Measurements from ENCODE around the gene NECTIN4.
A peak's percentile ranks its signal among the peaks of the same experiment; 100 is the strongest.
"Not testable (repeated sequence)": the region's sequence is repeated elsewhere in the genome, so short reads cannot be mapped to it uniquely, and the experiment has no call there.

NECTIN4 gene

DNA sequence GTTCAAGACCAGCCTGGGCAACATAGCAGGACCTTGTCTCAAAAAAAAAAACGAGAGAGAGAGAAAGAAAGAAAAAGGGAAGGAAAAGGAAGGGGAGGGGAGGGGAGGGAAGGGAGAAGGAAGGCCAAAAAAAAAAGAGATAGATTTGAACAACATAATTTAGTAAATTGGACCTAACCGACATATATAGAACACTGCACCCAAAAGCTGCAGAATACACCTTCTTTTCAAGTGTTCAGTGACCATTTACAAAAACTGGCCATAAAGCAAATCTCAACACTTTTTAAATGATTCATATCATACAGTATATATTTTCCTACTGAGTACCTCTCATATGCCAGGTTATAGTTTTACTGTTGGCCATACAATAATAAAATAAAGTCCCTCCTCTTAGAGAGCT is 57.5 kb downstream of the NECTIN4 start:
- no peak overlapping the region for H3K4me3 ChIP-seq (replicated peaks in 1 of 2; ENCODE audit: low read depth in 2 of 2, low read length in 2 of 2)
- DNase-seq (ENCODE audit: low read depth in 2 of 2) = no peak
- TF ChIP-seq, protein P1, sequence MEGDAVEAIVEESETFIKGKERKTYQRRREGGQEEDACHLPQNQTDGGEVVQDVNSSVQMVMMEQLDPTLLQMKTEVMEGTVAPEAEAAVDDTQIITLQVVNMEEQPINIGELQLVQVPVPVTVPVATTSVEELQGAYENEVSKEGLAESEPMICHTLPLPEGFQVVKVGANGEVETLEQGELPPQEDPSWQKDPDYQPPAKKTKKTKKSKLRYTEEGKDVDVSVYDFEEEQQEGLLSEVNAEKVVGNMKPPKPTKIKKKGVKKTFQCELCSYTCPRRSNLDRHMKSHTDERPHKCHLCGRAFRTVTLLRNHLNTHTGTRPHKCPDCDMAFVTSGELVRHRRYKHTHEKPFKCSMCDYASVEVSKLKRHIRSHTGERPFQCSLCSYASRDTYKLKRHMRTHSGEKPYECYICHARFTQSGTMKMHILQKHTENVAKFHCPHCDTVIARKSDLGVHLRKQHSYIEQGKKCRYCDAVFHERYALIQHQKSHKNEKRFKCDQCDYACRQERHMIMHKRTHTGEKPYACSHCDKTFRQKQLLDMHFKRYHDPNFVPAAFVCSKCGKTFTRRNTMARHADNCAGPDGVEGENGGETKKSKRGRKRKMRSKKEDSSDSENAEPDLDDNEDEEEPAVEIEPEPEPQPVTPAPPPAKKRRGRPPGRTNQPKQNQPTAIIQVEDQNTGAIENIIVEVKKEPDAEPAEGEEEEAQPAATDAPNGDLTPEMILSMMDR (IDR thresholded peaks at IDR 0.05; ENCODE audit: low read depth, low read length) = no peak

- not testable (repeated sequence) for DNase-seq (ENCODE audit: low read depth in 2 of 2); H3K4me3 ChIP-seq (replicated peaks in 1 of 2; ENCODE audit: low read depth in 2 of 2, low read length in 2 of 2)
These were observed 59.9 kb downstream of the NECTIN4 start for GRCh38 chr1:161029466-161029865.

DNA sequence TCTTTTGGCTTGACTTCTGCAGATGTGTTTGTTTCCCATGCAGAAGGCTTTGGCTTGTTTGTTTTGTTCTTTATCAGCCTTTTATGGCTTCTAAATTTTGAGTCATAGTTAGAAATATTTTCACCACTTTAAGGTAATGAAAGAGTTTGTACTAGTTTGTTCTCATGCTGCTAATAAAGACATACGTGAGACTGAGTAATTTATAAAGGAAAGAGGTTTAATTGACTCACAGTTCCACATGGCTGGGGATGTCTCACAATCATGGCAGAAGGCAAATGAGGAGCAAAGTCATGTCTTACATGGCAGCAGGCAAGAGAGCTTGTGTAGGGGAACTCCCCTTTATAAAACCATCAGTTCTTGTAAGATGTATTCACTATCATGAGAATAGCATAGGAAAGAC is 62.4 kb downstream of the NECTIN4 start:
- DNase-seq (ENCODE audit: low read depth in 2 of 2); H3K4me3 ChIP-seq (replicated peaks in 1 of 2; ENCODE audit: low read depth in 2 of 2, low read length in 2 of 2): not testable (repeated sequence)

GRCh38 chr1:161022432-161022831 is 66.9 kb downstream of the NECTIN4 start:
- DNase-seq (ENCODE audit: low read depth in 2 of 2); H3K4me3 ChIP-seq (replicated peaks in 1 of 2; ENCODE audit: low read depth in 2 of 2, low read length in 2 of 2): not testable (repeated sequence)

- DNase-seq (ENCODE audit: low read depth in 2 of 2) = peak in 1 of 2 donors; percentile 22
- H3K4me3 ChIP-seq (replicated peaks in 1 of 2; ENCODE audit: low read depth in 2 of 2, low read length in 2 of 2) = no peak overlapping the region
- TF ChIP-seq, protein P1 (IDR thresholded peaks at IDR 0.05; ENCODE audit: low read depth, low read length) = no peak
These were observed 67.4 kb downstream of the NECTIN4 start for GRCh38 chr1:161021970-161022353.

DNA sequence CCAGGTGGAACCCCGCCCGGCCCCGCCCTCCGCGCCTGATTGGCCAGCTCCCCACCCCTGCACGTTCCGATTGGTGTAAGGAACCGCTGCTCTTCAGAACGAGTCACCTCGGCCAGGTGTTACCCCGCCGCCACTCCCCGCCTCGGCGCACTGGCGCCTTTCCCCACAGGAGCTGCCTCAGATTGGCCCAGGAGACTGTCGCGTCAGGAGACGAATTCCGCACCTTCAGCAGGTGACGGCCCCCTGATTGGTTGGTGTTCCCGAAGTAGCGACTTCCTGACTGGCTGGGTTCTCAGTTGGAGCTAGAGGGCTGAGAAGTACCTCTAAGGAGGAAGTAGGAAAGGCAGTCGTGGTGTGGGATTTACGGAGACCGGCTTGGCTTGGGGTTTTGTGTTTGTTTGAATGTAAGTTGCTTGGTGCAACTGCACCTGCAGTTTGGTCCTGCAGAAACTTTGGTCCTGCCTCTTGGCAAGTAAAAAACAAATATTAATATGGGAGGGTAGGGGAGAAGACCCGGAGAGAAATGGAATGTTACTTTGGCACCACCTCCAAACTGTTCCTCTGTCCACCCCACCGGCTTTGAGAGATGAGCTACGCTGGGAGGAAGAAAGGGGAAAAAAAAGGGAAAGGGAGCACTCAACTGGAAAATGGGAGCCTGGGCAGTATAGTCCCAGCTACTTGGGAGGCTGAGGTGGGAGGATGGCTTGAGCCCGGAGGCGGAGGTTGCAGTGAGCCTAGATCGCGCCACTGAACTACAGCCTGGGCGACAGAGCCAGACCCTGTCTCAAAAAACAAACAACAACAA is 68.0 kb downstream of the NECTIN4 start:
- TF ChIP-seq, protein P1 (IDR thresholded peaks at IDR 0.05; ENCODE audit: low read depth, low read length) = no peak
- DNase-seq (ENCODE audit: low read depth in 2 of 2) = peak; percentile 46 to 64
- H3K4me3 ChIP-seq (replicated peaks in 1 of 2; ENCODE audit: low read depth in 2 of 2, low read length in 2 of 2) = peak overlapping the region; percentile 57 to 80

All from cardiac fibroblast (primary cell).